HAP-1 (cell line): Measurements from ENCODE around the gene TAS2R16.

ENCODE experiments used
- DNase-seq, 2 experiments: peaks; one replicate each; pipeline ENCODE4 v3.0.0-alpha.2; 2016 to 2020; ENCODE audit warnings: low spot score in 2 of 2
- H3K27me3 ChIP-seq: fragments of 250-450 bp; sonication (Bioruptor Pico); 2 replicates; pipeline ENCODE4 v1.5.1; 2020; ENCODE audit warnings: low read depth, mild to moderate bottlenecking, moderate library complexity
- H3K36me3 ChIP-seq: fragments of 250-450 bp; sonication (Bioruptor Pico); replicated peaks from 2 replicates; pipeline ENCODE4 v1.5.1; 2020; ENCODE audit warnings: mild to moderate bottlenecking
- H3K4me1 ChIP-seq: fragments of 250-450 bp; sonication (Bioruptor Pico); 2 replicates; pipeline ENCODE4 v1.5.1; 2020; ENCODE audit warnings: mild to moderate bottlenecking
- H3K4me3 ChIP-seq: fragments of 250-450 bp; sonication (Bioruptor Pico); 2 replicates; pipeline ENCODE4 v1.5.1; 2020; ENCODE audit warnings: mild to moderate bottlenecking, moderate library complexity
- H3K9me3 ChIP-seq: fragments of 250-450 bp; sonication (Bioruptor Pico); 2 replicates; pipeline ENCODE4 v1.5.1; 2020; ENCODE audit warnings: mild to moderate bottlenecking, moderate library complexity
- in situ Hi-C: fragments of 300-500 bp; cut with MboI; formaldehyde crosslinking; loops from 3 replicates; pipeline ENCODE4 v1.14.3; 2020; ENCODE audit warnings: low sequenced_read_pairs, inconsistent platforms, mixed read lengths

Gene TAS2R16

DNA sequence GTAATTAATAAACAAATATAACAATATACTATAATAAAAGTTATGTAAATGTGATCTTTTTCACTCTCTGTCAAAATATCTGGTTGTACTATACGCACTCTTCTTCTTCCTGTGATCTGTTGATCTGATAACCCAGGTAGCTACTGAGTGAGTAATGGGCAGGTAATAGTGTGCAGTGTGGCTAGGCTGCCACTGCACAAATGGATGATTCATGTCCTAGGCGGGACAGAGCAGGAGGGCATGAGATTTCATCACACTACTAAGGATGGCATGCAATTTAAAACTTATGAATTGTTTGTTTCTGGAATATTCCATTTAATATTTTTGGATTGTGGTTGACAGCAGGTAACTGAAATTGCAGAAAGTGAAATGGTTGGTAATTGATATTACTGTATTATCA, 44.5 kb downstream of the TAS2R16 start:
- no peaks in the 10 kb centered on the region for H3K36me3 ChIP-seq
- no peak overlapping the region for H3K4me3 ChIP-seq
- H3K4me1 ChIP-seq, result no peaks in the 10 kb centered on the region
- no peak for DNase-seq
- 0 out of 2 replicates have a peak, but pooled peaks cover 3% of the 10 kb centered on the region for H3K27me3 ChIP-seq
- H3K9me3 ChIP-seq, result no peaks in the 10 kb centered on the region
- in situ Hi-C loops, result no loop called here

- Histone ChIP-seq H3K4me3 (no peak overlapping the region), H3K36me3 (no peaks in the 10 kb centered on the region), H3K27me3 (0 out of 2 replicates have a peak, but pooled peaks cover 3% of the 10 kb centered on the region), H3K9me3 (no peaks in the 10 kb centered on the region), H3K4me1 (no peaks in the 10 kb centered on the region)
- in situ Hi-C loops, result no loop called here
- DNase-seq, result no peak
Observed at GRCh38 chr7:122949186-122949585, 46.3 kb downstream of the TAS2R16 start.
